Glomerular visceral epithelial cell (primary cell): ENCODE results near the gene IKZF3.
"Not testable (repeated sequence)": the region's sequence is repeated elsewhere in the genome, so short reads cannot be mapped to it uniquely, and the experiment has no call there.

Source experiments
- DNase-seq: peaks from one replicate; pipeline ENCODE4 v3.0.0-alpha.2; 2016; ENCODE audit errors: extremely low spot score

The IKZF3 gene

DNA sequence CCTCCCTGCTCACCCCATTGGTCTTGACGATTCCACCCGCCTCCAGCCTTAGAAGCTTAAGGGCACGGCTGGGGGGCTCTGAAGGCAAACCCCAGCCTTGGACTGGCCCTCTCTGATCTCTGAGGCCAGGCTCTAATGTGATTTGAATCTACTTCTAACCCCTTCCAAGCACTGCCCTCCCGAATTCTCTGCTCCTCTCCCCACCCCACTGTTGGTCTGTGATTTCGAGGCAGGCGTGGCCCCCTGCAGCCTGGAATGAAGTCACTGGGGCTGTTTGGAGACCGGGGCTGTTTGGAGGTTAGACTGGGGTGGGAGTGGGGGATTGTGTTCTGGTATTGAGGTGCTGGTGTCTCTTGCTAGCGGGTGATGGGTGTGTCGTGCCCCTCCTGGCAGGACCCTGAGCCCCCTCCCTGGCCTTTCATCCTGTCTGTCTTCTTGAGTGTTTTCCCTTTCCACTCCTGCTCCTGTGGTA is 124.2 kb downstream of the IKZF3 start:
- peak; percentile 41 for DNase-seq

GRCh38 chr17:39738983-39739884 is 124.9 kb downstream of the IKZF3 start:
- DNase-seq: peak; percentile 90

GRCh38 chr17:39738568-39738901 is 125.6 kb downstream of the IKZF3 start:
- DNase-seq: peak; percentile 73

GRCh38 chr17:39737760-39738567 is 126.1 kb downstream of the IKZF3 start, which contains the start of gene GRB7:
GRB7 (plus strand) TSS chr17:39737938; CDS start chr17:39742302, 4,364 bp downstream.
- DNase-seq: peak; percentile 61

DNA sequence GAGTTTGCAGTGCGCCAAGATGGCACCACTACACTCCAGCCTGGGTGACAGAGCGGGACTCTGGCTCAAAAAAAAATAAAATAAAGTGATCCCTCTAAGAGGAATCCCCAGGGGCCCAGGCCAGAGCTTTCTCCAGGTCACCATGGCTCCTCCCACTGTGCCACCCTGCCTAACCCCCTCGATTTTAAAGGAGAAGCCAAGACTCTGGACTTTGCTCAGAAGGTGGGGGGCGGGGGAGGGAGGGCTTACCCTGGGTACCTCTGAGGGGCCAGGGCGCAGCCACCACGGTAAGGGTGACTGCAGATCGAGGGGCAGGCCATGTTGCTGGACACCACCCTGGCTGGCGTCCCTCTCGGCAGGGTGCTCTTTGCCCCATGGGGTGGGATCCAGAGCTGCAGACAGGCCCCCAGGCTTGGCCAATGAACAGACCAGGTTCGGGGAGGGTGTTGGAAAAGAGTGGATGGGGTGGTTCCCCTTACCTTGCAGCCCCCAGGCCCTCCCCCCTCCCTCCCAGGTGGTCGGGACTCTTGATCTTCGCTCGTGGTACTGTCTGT is 126.8 kb downstream of the IKZF3 start:
- no peak for DNase-seq

GRCh38 chr17:39736319-39737165 is 127.6 kb downstream of the IKZF3 start:
- no peak for DNase-seq

- DNase-seq: no peak
Measured at GRCh38 chr17:39735882-39736281, 128.2 kb downstream of the IKZF3 start.

GRCh38 chr17:39732586-39732985 is 131.5 kb downstream of the IKZF3 start:
- no peak for DNase-seq

- peak; percentile 90 for DNase-seq
Measured at GRCh38 chr17:39730095-39730921, 133.8 kb downstream of the IKZF3 start, which contains the start of gene MIEN1. MIEN1 (minus strand) TSS chr17:39730532; CDS start chr17:39730495, 37 bp downstream.

DNA sequence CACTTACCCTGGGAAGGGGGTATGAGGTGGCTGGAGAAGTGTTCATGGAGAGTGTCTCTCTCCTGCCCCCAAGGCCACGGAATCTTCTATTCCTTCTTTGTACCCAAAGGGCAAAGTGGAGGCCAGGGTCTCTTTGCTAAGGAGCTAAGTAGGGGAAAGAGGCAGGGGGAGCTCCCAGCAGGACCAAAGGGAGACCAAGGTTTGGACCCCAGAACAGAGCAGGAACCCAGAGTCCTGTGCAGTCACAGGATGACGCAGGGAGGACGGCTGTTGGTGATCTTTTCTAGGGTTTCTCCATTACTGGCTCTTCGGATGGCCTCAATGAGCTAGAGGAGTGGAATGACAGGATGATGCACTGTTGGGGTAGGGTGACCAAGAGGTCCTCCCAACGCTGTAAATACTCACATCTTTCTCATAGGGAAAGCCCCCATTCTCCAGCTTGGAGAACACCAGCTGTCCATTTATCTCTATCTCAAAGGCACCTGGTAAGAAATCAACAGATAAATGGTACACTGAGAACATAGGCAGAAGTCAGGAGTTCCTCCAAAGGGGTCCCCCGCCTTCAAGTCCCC is 134.7 kb downstream of the IKZF3 start:
- no peak for DNase-seq

DNA sequence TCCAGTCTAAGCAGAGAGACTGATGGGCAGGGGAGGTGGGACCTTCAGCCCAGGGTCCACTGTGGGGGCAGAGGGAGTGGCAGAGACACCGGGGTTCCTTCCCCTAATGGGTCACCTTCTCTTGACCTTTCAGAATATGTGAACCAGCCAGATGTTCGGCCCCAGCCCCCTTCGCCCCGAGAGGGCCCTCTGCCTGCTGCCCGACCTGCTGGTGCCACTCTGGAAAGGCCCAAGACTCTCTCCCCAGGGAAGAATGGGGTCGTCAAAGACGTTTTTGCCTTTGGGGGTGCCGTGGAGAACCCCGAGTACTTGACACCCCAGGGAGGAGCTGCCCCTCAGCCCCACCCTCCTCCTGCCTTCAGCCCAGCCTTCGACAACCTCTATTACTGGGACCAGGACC is 136.6 kb downstream of the IKZF3 start:
- no peak for DNase-seq

- DNase-seq: no peak
Measured at GRCh38 chr17:39726617-39727016, 137.5 kb downstream of the IKZF3 start.

GRCh38 chr17:39725923-39726322 is 138.2 kb downstream of the IKZF3 start:
- DNase-seq: not testable (repeated sequence)

- DNase-seq: no peak
Measured at GRCh38 chr17:39724731-39725130, 139.4 kb downstream of the IKZF3 start.

GRCh38 chr17:39722965-39723848 is 140.9 kb downstream of the IKZF3 start:
- DNase-seq: no peak

DNA sequence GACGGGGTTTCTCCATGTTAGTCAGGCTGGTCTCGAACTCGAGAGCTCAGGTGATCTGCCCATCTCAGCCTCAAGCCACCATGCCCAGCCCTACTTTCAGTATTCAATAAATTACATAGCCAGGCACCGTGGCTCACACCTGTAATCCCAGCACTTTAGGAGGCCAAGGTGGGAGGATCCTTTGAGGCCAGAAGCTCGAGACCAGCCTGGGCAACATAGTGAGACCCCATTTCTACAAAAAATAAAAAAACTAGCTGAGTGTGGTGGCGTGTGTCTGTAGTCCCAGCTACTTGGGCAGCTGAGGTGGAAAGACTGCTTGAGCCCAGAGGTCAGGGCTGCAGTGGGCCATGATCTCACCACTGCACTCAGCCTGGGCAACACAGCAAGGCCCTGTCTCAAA is 142.0 kb downstream of the IKZF3 start:
- DNase-seq: no peak

GRCh38 chr17:39719563-39720355 is 144.4 kb downstream of the IKZF3 start:
- DNase-seq: no peak

DNA sequence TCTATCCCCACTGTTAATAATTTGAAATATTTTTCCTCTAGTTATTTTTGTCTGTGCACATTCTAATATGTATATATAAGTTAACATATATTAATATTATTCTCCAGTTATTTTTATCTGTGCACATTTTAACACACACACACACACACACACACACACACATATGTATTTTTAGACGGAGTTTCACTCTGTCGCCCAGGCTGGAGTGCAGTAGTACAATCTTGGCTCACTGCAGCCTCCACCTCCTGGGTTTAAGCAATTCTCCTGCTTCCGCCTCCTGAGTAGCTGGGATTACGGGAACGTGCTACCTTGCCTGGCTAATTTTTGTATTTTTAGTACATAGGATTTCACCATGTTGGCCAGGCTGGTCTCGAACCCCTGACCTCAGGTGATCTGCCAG is 146.5 kb downstream of the IKZF3 start:
- no peak for DNase-seq
